ENCODE data around the gene PTPRM. TPM values are rescaled to one million over a fixed set of nuclear protein-coding genes. Genes with fewer than 3 reads are reported as not detected.
A peak's percentile ranks its signal among the peaks of the same experiment; 100 is the strongest.

Gene PTPRM
- total and polyA plus RNA-seq, 9 donors, result 61.7 to 91.5 (median 66.4) TPM

- Histone ChIP-seq H3K36me3 (ENCODE audit: control insufficient read depth, insufficient read depth, low read length) (no peaks in the 10 kb centered on the region), H3K27ac (ENCODE audit: low read length) (peak overlapping the region; percentile 1), H3K27me3 (ENCODE audit: control insufficient read depth, insufficient read depth, low read length) (no peaks in the 10 kb centered on the region), H3K4me1 (ENCODE audit: control insufficient read depth, insufficient read depth, low read length) (peaks cover 28% of the 10 kb centered on the region), H3K9me3 (replicated peaks; ENCODE audit: control insufficient read depth, low read depth, low read length) (no peaks in the 10 kb centered on the region), H3K4me3 (ENCODE audit: low read length) (no peak overlapping the region)
- peak; percentile 84 for DNase-seq
These were observed 55.6 kb downstream of the PTPRM start for GRCh38 chr18:7622721-7623120.

- H3K27ac ChIP-seq (ENCODE audit: low read length), result no peak overlapping the region
- H3K36me3 ChIP-seq (ENCODE audit: control insufficient read depth, insufficient read depth, low read length), result no peaks in the 10 kb centered on the region
- no peak overlapping the region for H3K4me3 ChIP-seq (ENCODE audit: low read length)
- peaks cover 25% of the 10 kb centered on the region for H3K4me1 ChIP-seq (ENCODE audit: control insufficient read depth, insufficient read depth, low read length)
- no peaks in the 10 kb centered on the region for H3K9me3 ChIP-seq (replicated peaks; ENCODE audit: control insufficient read depth, low read depth, low read length)
- no peak for DNase-seq
- H3K27me3 ChIP-seq (ENCODE audit: control insufficient read depth, insufficient read depth, low read length), result no peaks in the 10 kb centered on the region
- WGBS (ENCODE audit: insufficient coverage), result no CpG with 5 or more reads among the region's 1 CpG
These were observed 56.6 kb downstream of the PTPRM start for GRCh38 chr18:7623681-7624080.

GRCh38 chr18:7624697-7625096, 57.6 kb downstream of the PTPRM start:
- DNase-seq, result no peak
- Histone ChIP-seq H3K4me1 (ENCODE audit: control insufficient read depth, insufficient read depth, low read length) (peaks cover 18% of the 10 kb centered on the region), H3K4me3 (ENCODE audit: low read length) (no peak overlapping the region), H3K36me3 (ENCODE audit: control insufficient read depth, insufficient read depth, low read length) (no peaks in the 10 kb centered on the region), H3K9me3 (replicated peaks; ENCODE audit: control insufficient read depth, low read depth, low read length) (no peaks in the 10 kb centered on the region), H3K27me3 (ENCODE audit: control insufficient read depth, insufficient read depth, low read length) (no peaks in the 10 kb centered on the region), H3K27ac (ENCODE audit: low read length) (no peak overlapping the region)
- WGBS (ENCODE audit: insufficient coverage), result 100% methylated on average over 2 of the region's 6 CpGs

GRCh38 chr18:7626175-7626921, 59.2 kb downstream of the PTPRM start:
- Histone ChIP-seq H3K4me3 (ENCODE audit: low read length) (no peak overlapping the region), H3K36me3 (ENCODE audit: control insufficient read depth, insufficient read depth, low read length) (no peaks in the 10 kb centered on the region), H3K27me3 (ENCODE audit: control insufficient read depth, insufficient read depth, low read length) (no peaks in the 10 kb centered on the region), H3K27ac (ENCODE audit: low read length) (no peak overlapping the region), H3K9me3 (replicated peaks; ENCODE audit: control insufficient read depth, low read depth, low read length) (no peaks in the 10 kb centered on the region), H3K4me1 (ENCODE audit: control insufficient read depth, insufficient read depth, low read length) (peaks cover 15% of the 10 kb centered on the region)
- no peak for DNase-seq
- WGBS (ENCODE audit: insufficient coverage), result 59% methylated on average over 2 of the region's 4 CpGs

GRCh38 chr18:7626922-7627440, 59.9 kb downstream of the PTPRM start:
- WGBS (ENCODE audit: insufficient coverage), result 63% methylated on average over 3 of the region's 5 CpGs
- H3K27me3 ChIP-seq (ENCODE audit: control insufficient read depth, insufficient read depth, low read length), result no peaks in the 10 kb centered on the region
- H3K4me1 ChIP-seq (ENCODE audit: control insufficient read depth, insufficient read depth, low read length), result peaks cover 15% of the 10 kb centered on the region
- DNase-seq, result no peak
- no peak overlapping the region for H3K27ac ChIP-seq (ENCODE audit: low read length)
- H3K36me3 ChIP-seq (ENCODE audit: control insufficient read depth, insufficient read depth, low read length), result no peaks in the 10 kb centered on the region
- no peaks in the 10 kb centered on the region for H3K9me3 ChIP-seq (replicated peaks; ENCODE audit: control insufficient read depth, low read depth, low read length)
- H3K4me3 ChIP-seq (ENCODE audit: low read length), result no peak overlapping the region

- Histone ChIP-seq H3K9me3 (replicated peaks; ENCODE audit: control insufficient read depth, low read depth, low read length) (no peaks in the 10 kb centered on the region), H3K4me3 (ENCODE audit: low read length) (no peak overlapping the region), H3K27me3 (ENCODE audit: control insufficient read depth, insufficient read depth, low read length) (no peaks in the 10 kb centered on the region), H3K4me1 (ENCODE audit: control insufficient read depth, insufficient read depth, low read length) (peaks cover 10% of the 10 kb centered on the region), H3K36me3 (ENCODE audit: control insufficient read depth, insufficient read depth, low read length) (no peaks in the 10 kb centered on the region), H3K27ac (ENCODE audit: low read length) (no peak overlapping the region)
- no peak for DNase-seq
These were observed 62.3 kb downstream of the PTPRM start for GRCh38 chr18:7629416-7629815.

- H3K27me3 ChIP-seq (ENCODE audit: control insufficient read depth, insufficient read depth, low read length), result no peaks in the 10 kb centered on the region
- H3K9me3 ChIP-seq (replicated peaks; ENCODE audit: control insufficient read depth, low read depth, low read length), result no peaks in the 10 kb centered on the region
- no peaks in the 10 kb centered on the region for H3K36me3 ChIP-seq (ENCODE audit: control insufficient read depth, insufficient read depth, low read length)
- DNase-seq, result no peak
- no peak overlapping the region for H3K27ac ChIP-seq (ENCODE audit: low read length)
- no CpG with 5 or more reads among the region's 4 CpGs for WGBS (ENCODE audit: insufficient coverage)
- no peak overlapping the region for H3K4me3 ChIP-seq (ENCODE audit: low read length)
- peaks cover 8% of the 10 kb centered on the region for H3K4me1 ChIP-seq (ENCODE audit: control insufficient read depth, insufficient read depth, low read length)
These were observed 63.8 kb downstream of the PTPRM start for GRCh38 chr18:7630731-7631442.

- no peaks in the 10 kb centered on the region for H3K27me3 ChIP-seq (ENCODE audit: control insufficient read depth, insufficient read depth, low read length)
- H3K9me3 ChIP-seq (replicated peaks; ENCODE audit: control insufficient read depth, low read depth, low read length), result no peaks in the 10 kb centered on the region
- no peak overlapping the region for H3K27ac ChIP-seq (ENCODE audit: low read length)
- H3K36me3 ChIP-seq (ENCODE audit: control insufficient read depth, insufficient read depth, low read length), result no peaks in the 10 kb centered on the region
- 89% methylated on average over 2 of the region's 6 CpGs for WGBS (ENCODE audit: insufficient coverage)
- H3K4me1 ChIP-seq (ENCODE audit: control insufficient read depth, insufficient read depth, low read length), result peaks cover under 1% of the 10 kb centered on the region
- no peak overlapping the region for H3K4me3 ChIP-seq (ENCODE audit: low read length)
- DNase-seq, result no peak
These were observed 65.3 kb downstream of the PTPRM start for GRCh38 chr18:7632152-7633098.

GRCh38 chr18:7633171-7633570, 66.1 kb downstream of the PTPRM start:
- H3K36me3 ChIP-seq (ENCODE audit: control insufficient read depth, insufficient read depth, low read length), result no peaks in the 10 kb centered on the region
- no peak overlapping the region for H3K4me3 ChIP-seq (ENCODE audit: low read length)
- no peak overlapping the region for H3K27ac ChIP-seq (ENCODE audit: low read length)
- H3K4me1 ChIP-seq (ENCODE audit: control insufficient read depth, insufficient read depth, low read length), result no peaks in the 10 kb centered on the region
- 91% methylated on average over 1 of the region's 2 CpGs for WGBS (ENCODE audit: insufficient coverage)
- no peaks in the 10 kb centered on the region for H3K9me3 ChIP-seq (replicated peaks; ENCODE audit: control insufficient read depth, low read depth, low read length)
- no peaks in the 10 kb centered on the region for H3K27me3 ChIP-seq (ENCODE audit: control insufficient read depth, insufficient read depth, low read length)
- DNase-seq, result no peak

- no peak overlapping the region for H3K4me3 ChIP-seq (ENCODE audit: low read length)
- H3K4me1 ChIP-seq (ENCODE audit: control insufficient read depth, insufficient read depth, low read length), result no peaks in the 10 kb centered on the region
- DNase-seq, result no peak
- H3K9me3 ChIP-seq (replicated peaks; ENCODE audit: control insufficient read depth, low read depth, low read length), result no peaks in the 10 kb centered on the region
- no peak overlapping the region for H3K27ac ChIP-seq (ENCODE audit: low read length)
- H3K27me3 ChIP-seq (ENCODE audit: control insufficient read depth, insufficient read depth, low read length), result no peaks in the 10 kb centered on the region
- 100% methylated on average over 1 of the region's 1 CpG for WGBS (ENCODE audit: insufficient coverage)
- no peaks in the 10 kb centered on the region for H3K36me3 ChIP-seq (ENCODE audit: control insufficient read depth, insufficient read depth, low read length)
These were observed 68.8 kb downstream of the PTPRM start for GRCh38 chr18:7635948-7636347.

Data from muscle of leg (tissue), 11 donors.